ENCODE results near the gene ZNF763.

- TF ChIP-seq EZH2 (IDR thresholded peaks at IDR 0.05; ENCODE audit: insufficient read depth, low read length) (no peak), CTCF (IDR thresholded peaks at IDR 0.05; ENCODE audit: insufficient read depth, low read depth, low read length) (no peak)
Measured at GRCh38 chr19:11927227-11927626, 37.6 kb upstream of the ZNF763 start.
